ENCODE results near the gene FCHSD2. TPM values are rescaled to one million over a fixed set of nuclear protein-coding genes. Genes with fewer than 3 reads are reported as not detected.

The FCHSD2 gene
- total RNA-seq, 1 donor from 2014 or later = 69.5 TPM

DNA sequence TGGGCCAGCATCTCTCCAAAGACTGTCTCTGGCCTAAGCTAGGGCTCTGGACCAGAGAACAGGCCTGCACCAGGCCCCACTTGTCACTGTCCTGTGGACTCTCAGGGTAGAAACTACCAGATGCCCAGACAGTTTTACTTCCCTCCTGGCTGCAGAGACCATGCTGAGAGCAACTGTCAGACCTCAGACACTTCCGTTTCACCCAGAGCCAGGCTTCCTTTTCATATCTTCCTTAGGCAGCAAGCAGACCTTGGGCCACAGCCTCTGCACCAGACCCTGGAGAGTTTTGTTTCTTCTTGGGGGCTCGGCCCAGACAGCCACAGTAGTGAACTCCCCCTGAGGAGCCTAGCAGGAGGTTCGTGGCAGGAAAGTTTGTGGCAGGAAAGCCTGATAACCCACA is 12.1 kb upstream of the FCHSD2 start:
- Mint-ChIP-seq H3K4me1 (ENCODE audit: low read depth) (peaks cover 65% of the 10 kb centered on the region), H3K4me3 (ENCODE audit: unreplicated experiment) (no peak overlapping the region), H3K27ac (ENCODE audit: unreplicated experiment) (no peak overlapping the region), H3K9me3 (ENCODE audit: low read depth) (no peaks in the 10 kb centered on the region), H3K36me3 (ENCODE audit: low read depth) (no peaks in the 10 kb centered on the region), H3K27me3 (ENCODE audit: low read depth) (no peaks in the 10 kb centered on the region)
- TF ChIP-seq, protein P1, sequence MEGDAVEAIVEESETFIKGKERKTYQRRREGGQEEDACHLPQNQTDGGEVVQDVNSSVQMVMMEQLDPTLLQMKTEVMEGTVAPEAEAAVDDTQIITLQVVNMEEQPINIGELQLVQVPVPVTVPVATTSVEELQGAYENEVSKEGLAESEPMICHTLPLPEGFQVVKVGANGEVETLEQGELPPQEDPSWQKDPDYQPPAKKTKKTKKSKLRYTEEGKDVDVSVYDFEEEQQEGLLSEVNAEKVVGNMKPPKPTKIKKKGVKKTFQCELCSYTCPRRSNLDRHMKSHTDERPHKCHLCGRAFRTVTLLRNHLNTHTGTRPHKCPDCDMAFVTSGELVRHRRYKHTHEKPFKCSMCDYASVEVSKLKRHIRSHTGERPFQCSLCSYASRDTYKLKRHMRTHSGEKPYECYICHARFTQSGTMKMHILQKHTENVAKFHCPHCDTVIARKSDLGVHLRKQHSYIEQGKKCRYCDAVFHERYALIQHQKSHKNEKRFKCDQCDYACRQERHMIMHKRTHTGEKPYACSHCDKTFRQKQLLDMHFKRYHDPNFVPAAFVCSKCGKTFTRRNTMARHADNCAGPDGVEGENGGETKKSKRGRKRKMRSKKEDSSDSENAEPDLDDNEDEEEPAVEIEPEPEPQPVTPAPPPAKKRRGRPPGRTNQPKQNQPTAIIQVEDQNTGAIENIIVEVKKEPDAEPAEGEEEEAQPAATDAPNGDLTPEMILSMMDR (IDR thresholded peaks at IDR 0.05) = no peak
- DNase-seq (ENCODE audit: low spot score) = peak; percentile 38

DNA sequence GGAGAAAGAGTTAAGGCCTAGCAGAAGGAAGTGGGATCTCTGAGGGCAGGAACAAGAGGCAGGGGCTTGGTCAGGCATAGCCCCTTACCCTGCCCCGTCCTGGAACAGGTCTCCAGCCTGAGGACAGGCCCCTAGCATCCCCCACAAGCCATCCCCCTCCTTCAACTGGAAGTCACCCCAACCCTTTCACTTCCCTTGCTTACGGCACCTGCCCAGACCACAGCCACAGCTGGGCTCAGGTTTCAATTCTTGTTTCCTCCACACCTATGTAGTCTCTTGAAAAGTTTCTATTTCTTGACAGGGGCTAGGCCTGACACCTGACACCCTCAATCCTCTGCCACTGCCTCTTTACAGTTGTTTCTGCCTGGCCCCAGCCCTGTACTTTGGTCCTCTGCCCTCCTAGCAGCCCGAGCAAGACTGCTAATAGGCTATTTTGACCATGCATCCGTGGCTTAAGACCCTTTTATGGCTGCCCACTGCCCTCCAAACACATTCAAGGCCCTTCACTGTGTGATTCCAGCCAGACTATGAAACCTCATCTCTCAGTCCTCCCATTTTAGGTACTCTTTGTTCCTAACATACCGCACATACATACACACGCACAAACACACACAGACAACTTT is 10.9 kb upstream of the FCHSD2 start:
- H3K4me3 Mint-ChIP-seq (ENCODE audit: unreplicated experiment) = no peak overlapping the region
- H3K36me3 Mint-ChIP-seq (ENCODE audit: low read depth) = no peaks in the 10 kb centered on the region
- DNase-seq (ENCODE audit: low spot score) = peak; percentile 41
- H3K4me1 Mint-ChIP-seq (ENCODE audit: low read depth) = peaks cover 65% of the 10 kb centered on the region
- no peaks in the 10 kb centered on the region for H3K27me3 Mint-ChIP-seq (ENCODE audit: low read depth)
- H3K27ac Mint-ChIP-seq (ENCODE audit: unreplicated experiment) = no peak overlapping the region
- no peaks in the 10 kb centered on the region for H3K9me3 Mint-ChIP-seq (ENCODE audit: low read depth)
- TF ChIP-seq, protein P1 (IDR thresholded peaks at IDR 0.05) = no peak

DNA sequence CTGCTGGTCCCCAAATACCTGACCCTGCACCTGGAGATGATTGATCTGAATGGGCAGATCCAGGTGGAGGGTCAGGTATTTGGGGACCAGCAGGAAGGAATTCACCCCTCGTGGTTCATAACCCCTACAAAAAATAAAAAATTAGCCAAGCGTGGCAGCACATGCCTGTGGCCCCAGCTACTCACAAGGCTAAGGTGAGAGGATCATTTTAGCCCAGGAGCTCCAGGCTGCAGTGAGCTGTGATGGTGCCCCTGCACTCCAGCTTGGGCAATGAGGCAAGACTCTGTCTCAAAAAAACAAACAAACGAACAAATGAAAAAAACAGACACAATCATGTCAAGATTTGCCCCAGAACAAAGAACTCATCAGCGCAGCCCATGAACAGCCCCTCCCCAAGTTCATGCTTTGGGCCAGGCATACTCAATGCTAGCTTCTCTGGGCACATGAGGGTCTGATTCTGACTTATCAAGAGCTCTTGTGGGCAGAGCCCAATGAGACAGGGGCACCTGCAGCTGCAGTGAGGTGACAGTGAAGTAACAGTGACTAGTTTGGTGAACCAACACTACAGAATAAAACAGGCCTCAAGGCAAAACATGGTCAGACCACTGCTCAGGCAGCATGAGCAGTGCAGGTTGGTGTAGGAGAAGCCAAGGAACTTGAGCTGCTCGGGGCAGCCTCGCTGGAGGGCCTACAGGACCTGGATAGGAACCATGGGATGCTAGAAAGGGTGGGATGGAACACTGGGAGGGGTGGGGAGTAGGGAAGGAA is 10.2 kb upstream of the FCHSD2 start:
- DNase-seq (ENCODE audit: low spot score) = no peak
- TF ChIP-seq, protein P1 (IDR thresholded peaks at IDR 0.05) = no peak
- Mint-ChIP-seq H3K27me3 (ENCODE audit: low read depth) (no peaks in the 10 kb centered on the region), H3K27ac (ENCODE audit: unreplicated experiment) (no peak overlapping the region), H3K36me3 (ENCODE audit: low read depth) (no peaks in the 10 kb centered on the region), H3K4me3 (ENCODE audit: unreplicated experiment) (no peak overlapping the region), H3K4me1 (ENCODE audit: low read depth) (peaks cover 65% of the 10 kb centered on the region), H3K9me3 (ENCODE audit: low read depth) (no peaks in the 10 kb centered on the region)

DNA sequence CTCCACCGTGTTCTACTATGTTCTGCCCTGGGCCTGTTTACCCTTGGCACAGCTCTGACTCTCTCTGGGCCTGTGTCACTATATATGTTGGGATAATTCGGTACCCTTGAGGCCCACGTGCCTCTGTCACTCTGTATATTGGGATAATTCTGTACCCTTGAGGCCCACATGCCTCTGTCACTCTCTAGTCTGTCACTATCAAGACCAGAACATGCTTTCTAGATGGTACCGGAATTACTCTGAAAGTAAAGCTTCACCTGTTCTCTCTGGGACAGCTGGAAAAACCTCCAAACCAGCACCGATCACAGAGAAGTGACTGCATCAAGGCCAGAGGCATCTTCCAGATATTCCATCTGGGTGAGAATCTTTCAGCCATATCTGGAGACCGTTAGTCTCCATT is 9.3 kb upstream of the FCHSD2 start:
- H3K27ac Mint-ChIP-seq (ENCODE audit: unreplicated experiment) = no peak overlapping the region
- no peak for DNase-seq (ENCODE audit: low spot score)
- H3K36me3 Mint-ChIP-seq (ENCODE audit: low read depth) = no peaks in the 10 kb centered on the region
- H3K9me3 Mint-ChIP-seq (ENCODE audit: low read depth) = no peaks in the 10 kb centered on the region
- no peak overlapping the region for H3K4me3 Mint-ChIP-seq (ENCODE audit: unreplicated experiment)
- no peaks in the 10 kb centered on the region for H3K27me3 Mint-ChIP-seq (ENCODE audit: low read depth)
- peaks cover 63% of the 10 kb centered on the region for H3K4me1 Mint-ChIP-seq (ENCODE audit: low read depth)
- TF ChIP-seq, protein P1 (IDR thresholded peaks at IDR 0.05) = no peak

DNA sequence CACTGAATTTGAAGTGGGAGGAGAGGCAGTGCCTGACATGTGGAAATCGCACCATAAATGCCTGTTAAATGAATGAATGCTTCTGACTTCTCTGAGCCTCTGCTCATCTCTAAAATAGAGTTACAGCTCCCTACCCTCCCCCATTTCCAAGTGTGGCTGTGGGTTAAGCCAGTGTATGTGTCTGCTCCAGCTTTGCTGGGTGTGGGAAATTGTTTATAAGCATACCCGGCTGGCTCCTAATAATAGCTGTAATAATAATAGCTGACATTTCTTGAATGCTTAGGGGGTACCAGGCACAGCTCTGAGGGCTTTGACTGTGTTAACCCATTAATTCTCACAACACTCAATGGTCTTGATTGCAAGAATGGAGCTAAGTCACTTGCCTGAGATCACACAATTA is 7.0 kb upstream of the FCHSD2 start:
- no peaks in the 10 kb centered on the region for H3K27me3 Mint-ChIP-seq (ENCODE audit: low read depth)
- TF ChIP-seq, protein P1 (IDR thresholded peaks at IDR 0.05) = no peak

More for the DNA sequence above, 7.0 kb upstream of the FCHSD2 start:
- Mint-ChIP-seq H3K4me1 (ENCODE audit: low read depth) (peaks cover 55% of the 10 kb centered on the region), H3K36me3 (ENCODE audit: low read depth) (no peaks in the 10 kb centered on the region), H3K9me3 (ENCODE audit: low read depth) (no peaks in the 10 kb centered on the region), H3K4me3 (ENCODE audit: unreplicated experiment) (peak overlapping the region; percentile 27), H3K27ac (ENCODE audit: unreplicated experiment) (peak overlapping the region; percentile 95)
- no peak for DNase-seq (ENCODE audit: low spot score)
